ENCODE measurements around the gene TOB1.

TOB1 gene

DNA sequence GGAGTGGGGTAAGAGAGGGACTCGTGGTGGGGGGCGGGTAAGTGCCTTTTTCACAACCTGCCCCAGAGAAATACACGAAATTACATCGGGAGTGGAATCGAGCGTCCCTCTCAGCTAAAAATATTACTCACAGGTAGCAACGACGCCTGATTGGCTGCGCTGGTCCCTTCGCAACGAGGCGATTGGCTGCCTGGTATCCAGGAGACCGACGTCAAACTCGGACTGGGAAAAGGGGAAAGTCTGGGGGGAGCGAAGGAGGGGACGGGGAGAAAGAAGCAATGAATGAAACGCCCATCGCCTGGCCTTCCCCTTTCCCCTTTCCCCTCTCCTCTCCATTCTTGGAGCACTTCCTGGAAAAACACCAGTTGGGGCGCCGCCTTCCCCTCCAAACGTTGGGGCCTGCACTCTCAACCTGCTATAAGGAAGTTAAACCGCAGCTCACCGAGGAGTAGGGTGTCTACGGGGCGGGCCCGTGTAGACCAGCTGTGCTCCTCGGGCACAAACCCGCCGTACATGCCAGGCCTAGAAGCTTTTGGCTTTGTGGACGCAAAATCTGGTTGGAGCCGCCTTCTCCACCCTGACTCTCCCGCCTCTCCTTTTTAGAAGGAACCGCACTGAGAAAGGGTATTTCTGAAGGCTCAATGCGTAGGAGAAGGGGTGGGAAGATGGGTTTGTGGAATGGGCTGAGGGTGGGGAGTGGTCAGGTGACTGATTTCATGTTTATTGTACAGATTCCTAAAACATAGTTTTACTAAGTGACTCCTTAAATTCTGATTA lies 1.4 kb upstream of the TOB1 start:
- peak overlapping the region; percentile 81 for H3K4me3 ChIP-seq (ENCODE audit: low read depth, low read length)
- TF ChIP-seq, protein P1, sequence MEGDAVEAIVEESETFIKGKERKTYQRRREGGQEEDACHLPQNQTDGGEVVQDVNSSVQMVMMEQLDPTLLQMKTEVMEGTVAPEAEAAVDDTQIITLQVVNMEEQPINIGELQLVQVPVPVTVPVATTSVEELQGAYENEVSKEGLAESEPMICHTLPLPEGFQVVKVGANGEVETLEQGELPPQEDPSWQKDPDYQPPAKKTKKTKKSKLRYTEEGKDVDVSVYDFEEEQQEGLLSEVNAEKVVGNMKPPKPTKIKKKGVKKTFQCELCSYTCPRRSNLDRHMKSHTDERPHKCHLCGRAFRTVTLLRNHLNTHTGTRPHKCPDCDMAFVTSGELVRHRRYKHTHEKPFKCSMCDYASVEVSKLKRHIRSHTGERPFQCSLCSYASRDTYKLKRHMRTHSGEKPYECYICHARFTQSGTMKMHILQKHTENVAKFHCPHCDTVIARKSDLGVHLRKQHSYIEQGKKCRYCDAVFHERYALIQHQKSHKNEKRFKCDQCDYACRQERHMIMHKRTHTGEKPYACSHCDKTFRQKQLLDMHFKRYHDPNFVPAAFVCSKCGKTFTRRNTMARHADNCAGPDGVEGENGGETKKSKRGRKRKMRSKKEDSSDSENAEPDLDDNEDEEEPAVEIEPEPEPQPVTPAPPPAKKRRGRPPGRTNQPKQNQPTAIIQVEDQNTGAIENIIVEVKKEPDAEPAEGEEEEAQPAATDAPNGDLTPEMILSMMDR (IDR thresholded peaks at IDR 0.05; ENCODE audit: insufficient read depth, low read depth, low read length, missing control alignments), result no peak
- DNase-seq (ENCODE audit: low read depth), result peak; percentile 95

- TF ChIP-seq, protein P1 (IDR thresholded peaks at IDR 0.05; ENCODE audit: insufficient read depth, low read depth, low read length, missing control alignments), result no peak
- H3K4me3 ChIP-seq (ENCODE audit: low read depth, low read length), result peak overlapping the region; percentile 81
- peak; percentile 78 for DNase-seq (ENCODE audit: low read depth)
These were observed 802 bp upstream of the TOB1 start for GRCh38 chr17:50866950-50867362.

GRCh38 chr17:50865868-50866260 lies 290 bp downstream of the TOB1 start:
- DNase-seq (ENCODE audit: low read depth), result no peak
- TF ChIP-seq, protein P1 (IDR thresholded peaks at IDR 0.05; ENCODE audit: insufficient read depth, low read depth, low read length, missing control alignments), result no peak
- peak overlapping the region; percentile 67 for H3K4me3 ChIP-seq (ENCODE audit: low read depth, low read length)

DNA sequence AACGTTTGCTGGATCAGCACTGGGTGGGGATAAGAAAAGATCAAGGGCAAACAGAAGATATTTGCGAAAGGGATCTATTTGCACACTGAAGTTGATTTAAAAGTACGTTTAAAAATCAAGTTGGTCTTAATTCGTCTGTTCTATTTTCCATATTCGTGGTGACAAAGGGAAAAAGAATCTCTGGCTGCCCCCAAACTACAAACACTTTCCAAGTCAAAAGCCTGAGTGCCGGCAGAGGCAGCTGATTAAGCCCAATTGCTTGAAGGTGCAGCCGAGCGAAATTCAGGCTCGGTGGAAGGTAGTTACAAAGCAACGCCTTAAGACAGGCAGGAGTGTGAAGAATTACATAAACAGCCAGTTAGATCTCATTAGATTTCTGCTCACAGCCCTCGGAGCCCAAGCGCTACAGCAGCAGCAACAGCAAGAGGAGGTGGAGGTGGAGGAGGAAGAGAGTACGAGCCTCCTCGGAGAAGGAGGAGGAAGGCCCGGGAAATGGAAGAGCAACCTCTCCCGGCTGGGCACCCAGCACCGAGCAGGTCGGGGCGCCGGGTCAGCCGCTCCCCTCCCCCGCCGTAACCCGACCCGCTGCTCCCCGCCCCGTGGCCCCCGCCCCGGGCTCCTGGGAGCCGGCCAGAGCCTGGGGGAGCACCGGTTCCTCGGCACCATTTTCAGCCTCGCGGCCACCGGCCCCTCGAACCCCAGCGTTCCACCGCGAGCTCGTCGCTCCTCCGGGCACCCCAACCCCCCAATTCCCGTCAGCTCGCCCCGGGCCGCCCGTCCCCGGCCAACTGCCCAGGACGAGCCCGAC lies 890 bp downstream of the TOB1 start:
- TF ChIP-seq, protein P1 (IDR thresholded peaks at IDR 0.05; ENCODE audit: insufficient read depth, low read depth, low read length, missing control alignments), result no peak
- peak overlapping the region; percentile 67 for H3K4me3 ChIP-seq (ENCODE audit: low read depth, low read length)
- DNase-seq (ENCODE audit: low read depth), result peak; percentile 66

DNA sequence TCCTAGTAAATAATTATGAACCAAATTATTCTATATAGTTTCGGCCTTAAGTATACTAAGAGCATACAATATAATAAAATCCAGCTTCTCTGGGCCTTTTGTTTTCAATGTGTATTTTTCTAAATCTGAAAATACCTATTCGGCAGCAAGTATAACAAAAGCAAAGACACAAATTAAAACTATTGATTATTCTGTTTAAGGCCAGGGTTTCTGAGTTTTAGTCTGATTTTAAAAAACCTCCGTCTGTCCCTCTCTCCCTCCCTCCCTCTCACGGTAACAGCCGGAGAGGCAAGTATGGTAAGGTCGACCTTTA lies 1.5 kb downstream of the TOB1 start:
- peak overlapping the region; percentile 67 for H3K4me3 ChIP-seq (ENCODE audit: low read depth, low read length)
- no peak for DNase-seq (ENCODE audit: low read depth)
- TF ChIP-seq, protein P1 (IDR thresholded peaks at IDR 0.05; ENCODE audit: insufficient read depth, low read depth, low read length, missing control alignments), result no peak

DNA sequence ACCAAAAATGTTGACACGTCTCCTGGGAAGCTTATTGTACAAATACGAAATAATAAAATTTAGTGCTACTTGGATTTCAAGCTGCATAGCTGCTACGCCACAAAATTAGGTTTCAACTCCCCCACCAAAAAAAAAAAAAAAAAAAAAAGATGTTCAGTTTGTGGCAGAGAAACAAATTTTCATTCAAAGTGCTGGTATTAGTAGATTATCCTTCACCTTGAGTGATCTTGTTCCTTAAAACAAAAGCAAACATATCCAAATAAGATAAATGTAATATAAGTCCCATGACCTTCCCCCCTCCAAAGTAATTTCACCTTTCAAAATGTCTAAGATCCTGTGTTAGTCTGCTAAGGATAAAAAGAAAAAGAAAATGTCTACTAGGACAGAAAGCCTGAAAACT lies 2.2 kb downstream of the TOB1 start:
- no peak overlapping the region for H3K4me3 ChIP-seq (ENCODE audit: low read depth, low read length)
- DNase-seq (ENCODE audit: low read depth), result no peak
- TF ChIP-seq, protein P1 (IDR thresholded peaks at IDR 0.05; ENCODE audit: insufficient read depth, low read depth, low read length, missing control alignments), result no peak

Data from GM12865 (cell line).